K562 (cell line): ENCODE results near the gene TMC6. TPM values are rescaled to one million over a fixed set of nuclear protein-coding genes. Genes with fewer than 3 reads are reported as not detected.

ENCODE experiments used
- polyA plus RNA-seq, 8 experiments: library from polyadenylated mRNA; depleted of rRNA in 4 of 8; stranded (reverse) in 5 of 8; unstranded in 3 of 8; fragments of >200 nt; fragmentation: Nextera tagmentation in 2 of 8; fragmentation: Illumina TruSeq in 1 of 8; extraction: Ambion mirVana in 2 of 8; extraction: Trizol in 1 of 8; gene quantifications; 2 replicates each; pipeline versions ENCODE4 v1.2.1 to v1.2.3, GENCODE V29; 2011 to 2014; ENCODE audit warnings: inconsistent platforms in 1 of 8, missing spikeins in 1 of 8
- total RNA-seq, 7 experiments: library from RNA; depleted of rRNA in 6 of 7; stranded (reverse); fragments of >200 nt in 6 of 7; fragmentation: Illumina TruSeq in 2 of 7; extraction: Trizol in 2 of 7; gene quantifications; 2 replicates each; pipeline versions ENCODE4 v1.2.1 to v1.2.3, GENCODE V29; 2011 to 2021; ENCODE audit warnings: low replicate concordance in 1 of 7
- TF ChIP-seq, protein P1 (sequence below): fragments of 450-650 bp; IDR thresholded peaks from 2 replicates; pipeline ENCODE4 v1.6.1; 2016; ENCODE audit warnings: mild to moderate bottlenecking, moderate library complexity

The TMC6 gene
- total and polyA plus RNA-seq, 9 of the 15 experiments (the other 6 are each of a cell fraction or from before 2014, with no cell fraction given) = 4.1 to 351 (median 66.9) TPM

DNA sequence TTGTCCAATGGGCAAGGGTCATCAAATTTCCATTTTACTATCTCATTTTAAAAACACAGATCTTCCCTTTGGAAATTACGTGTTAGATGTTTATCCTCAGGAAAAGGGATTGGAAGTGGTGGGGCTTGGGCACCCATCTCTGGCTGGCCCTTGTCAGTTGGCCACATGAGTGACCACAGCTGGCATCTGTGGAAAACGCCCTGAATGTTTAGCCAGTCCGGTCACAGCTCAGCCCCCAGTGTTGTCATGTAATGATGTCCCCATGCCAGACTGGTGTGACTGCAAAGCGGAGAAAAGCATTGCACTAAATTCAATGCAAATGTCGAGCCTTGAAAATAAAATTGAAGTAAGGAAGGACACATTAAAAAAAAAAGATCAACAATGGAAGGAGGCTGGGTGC is 53.0 kb downstream of the TMC6 start (continued):
- TF ChIP-seq, protein P1, sequence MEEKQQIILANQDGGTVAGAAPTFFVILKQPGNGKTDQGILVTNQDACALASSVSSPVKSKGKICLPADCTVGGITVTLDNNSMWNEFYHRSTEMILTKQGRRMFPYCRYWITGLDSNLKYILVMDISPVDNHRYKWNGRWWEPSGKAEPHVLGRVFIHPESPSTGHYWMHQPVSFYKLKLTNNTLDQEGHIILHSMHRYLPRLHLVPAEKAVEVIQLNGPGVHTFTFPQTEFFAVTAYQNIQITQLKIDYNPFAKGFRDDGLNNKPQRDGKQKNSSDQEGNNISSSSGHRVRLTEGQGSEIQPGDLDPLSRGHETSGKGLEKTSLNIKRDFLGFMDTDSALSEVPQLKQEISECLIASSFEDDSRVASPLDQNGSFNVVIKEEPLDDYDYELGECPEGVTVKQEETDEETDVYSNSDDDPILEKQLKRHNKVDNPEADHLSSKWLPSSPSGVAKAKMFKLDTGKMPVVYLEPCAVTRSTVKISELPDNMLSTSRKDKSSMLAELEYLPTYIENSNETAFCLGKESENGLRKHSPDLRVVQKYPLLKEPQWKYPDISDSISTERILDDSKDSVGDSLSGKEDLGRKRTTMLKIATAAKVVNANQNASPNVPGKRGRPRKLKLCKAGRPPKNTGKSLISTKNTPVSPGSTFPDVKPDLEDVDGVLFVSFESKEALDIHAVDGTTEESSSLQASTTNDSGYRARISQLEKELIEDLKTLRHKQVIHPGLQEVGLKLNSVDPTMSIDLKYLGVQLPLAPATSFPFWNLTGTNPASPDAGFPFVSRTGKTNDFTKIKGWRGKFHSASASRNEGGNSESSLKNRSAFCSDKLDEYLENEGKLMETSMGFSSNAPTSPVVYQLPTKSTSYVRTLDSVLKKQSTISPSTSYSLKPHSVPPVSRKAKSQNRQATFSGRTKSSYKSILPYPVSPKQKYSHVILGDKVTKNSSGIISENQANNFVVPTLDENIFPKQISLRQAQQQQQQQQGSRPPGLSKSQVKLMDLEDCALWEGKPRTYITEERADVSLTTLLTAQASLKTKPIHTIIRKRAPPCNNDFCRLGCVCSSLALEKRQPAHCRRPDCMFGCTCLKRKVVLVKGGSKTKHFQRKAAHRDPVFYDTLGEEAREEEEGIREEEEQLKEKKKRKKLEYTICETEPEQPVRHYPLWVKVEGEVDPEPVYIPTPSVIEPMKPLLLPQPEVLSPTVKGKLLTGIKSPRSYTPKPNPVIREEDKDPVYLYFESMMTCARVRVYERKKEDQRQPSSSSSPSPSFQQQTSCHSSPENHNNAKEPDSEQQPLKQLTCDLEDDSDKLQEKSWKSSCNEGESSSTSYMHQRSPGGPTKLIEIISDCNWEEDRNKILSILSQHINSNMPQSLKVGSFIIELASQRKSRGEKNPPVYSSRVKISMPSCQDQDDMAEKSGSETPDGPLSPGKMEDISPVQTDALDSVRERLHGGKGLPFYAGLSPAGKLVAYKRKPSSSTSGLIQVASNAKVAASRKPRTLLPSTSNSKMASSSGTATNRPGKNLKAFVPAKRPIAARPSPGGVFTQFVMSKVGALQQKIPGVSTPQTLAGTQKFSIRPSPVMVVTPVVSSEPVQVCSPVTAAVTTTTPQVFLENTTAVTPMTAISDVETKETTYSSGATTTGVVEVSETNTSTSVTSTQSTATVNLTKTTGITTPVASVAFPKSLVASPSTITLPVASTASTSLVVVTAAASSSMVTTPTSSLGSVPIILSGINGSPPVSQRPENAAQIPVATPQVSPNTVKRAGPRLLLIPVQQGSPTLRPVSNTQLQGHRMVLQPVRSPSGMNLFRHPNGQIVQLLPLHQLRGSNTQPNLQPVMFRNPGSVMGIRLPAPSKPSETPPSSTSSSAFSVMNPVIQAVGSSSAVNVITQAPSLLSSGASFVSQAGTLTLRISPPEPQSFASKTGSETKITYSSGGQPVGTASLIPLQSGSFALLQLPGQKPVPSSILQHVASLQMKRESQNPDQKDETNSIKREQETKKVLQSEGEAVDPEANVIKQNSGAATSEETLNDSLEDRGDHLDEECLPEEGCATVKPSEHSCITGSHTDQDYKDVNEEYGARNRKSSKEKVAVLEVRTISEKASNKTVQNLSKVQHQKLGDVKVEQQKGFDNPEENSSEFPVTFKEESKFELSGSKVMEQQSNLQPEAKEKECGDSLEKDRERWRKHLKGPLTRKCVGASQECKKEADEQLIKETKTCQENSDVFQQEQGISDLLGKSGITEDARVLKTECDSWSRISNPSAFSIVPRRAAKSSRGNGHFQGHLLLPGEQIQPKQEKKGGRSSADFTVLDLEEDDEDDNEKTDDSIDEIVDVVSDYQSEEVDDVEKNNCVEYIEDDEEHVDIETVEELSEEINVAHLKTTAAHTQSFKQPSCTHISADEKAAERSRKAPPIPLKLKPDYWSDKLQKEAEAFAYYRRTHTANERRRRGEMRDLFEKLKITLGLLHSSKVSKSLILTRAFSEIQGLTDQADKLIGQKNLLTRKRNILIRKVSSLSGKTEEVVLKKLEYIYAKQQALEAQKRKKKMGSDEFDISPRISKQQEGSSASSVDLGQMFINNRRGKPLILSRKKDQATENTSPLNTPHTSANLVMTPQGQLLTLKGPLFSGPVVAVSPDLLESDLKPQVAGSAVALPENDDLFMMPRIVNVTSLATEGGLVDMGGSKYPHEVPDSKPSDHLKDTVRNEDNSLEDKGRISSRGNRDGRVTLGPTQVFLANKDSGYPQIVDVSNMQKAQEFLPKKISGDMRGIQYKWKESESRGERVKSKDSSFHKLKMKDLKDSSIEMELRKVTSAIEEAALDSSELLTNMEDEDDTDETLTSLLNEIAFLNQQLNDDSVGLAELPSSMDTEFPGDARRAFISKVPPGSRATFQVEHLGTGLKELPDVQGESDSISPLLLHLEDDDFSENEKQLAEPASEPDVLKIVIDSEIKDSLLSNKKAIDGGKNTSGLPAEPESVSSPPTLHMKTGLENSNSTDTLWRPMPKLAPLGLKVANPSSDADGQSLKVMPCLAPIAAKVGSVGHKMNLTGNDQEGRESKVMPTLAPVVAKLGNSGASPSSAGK = no peak
